ENCODE measurements around the gene SPANXN2.

Gene SPANXN2

DNA sequence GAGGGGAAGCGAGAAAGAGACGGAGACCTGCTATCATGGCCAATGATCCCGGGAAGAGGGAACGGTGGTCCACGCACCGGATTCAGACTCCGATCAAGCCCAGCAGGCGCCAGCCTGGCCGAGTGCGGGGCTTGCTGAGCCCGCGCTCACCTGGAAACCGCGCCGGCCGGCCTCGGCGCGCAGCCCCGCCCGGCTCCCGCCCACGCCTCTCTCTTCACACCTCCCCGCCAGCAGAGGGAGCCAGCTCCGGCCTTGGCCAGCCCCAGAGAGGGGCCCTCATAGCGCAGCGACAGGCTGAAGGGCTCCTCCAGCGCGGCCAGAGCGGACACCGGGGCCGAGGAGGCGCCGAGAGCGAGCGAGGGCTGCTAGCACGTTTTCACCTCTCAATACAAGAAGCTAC is 36.8 kb upstream of the SPANXN2 start:
- no peaks in the 10 kb centered on the region for H3K9me2 ChIP-seq (replicated peaks; ENCODE audit: control insufficient read depth, low read length)
- no peaks in the 10 kb centered on the region for H3K9me3 ChIP-seq (ENCODE audit: control insufficient read depth, insufficient read depth, low read length)
- no peak overlapping the region for H3K4me2 ChIP-seq (ENCODE audit: low read length)
- H3K27me3 ChIP-seq (ENCODE audit: control insufficient read depth, low read length), result no peaks in the 10 kb centered on the region
- no peaks in the 10 kb centered on the region for H3K36me3 ChIP-seq (ENCODE audit: control insufficient read depth, low read length)
- H3K4me1 ChIP-seq (ENCODE audit: control insufficient read depth, low read length), result no peaks in the 10 kb centered on the region
- TF ChIP-seq EZH2phosphoT487 (IDR thresholded peaks at IDR 0.05; ENCODE audit: borderline replicate concordance, low read length) (no peak), CTCF (IDR thresholded peaks at IDR 0.05; ENCODE audit: low read depth, low read length, poor library complexity, severe bottlenecking) (no peak)
- no peak overlapping the region for H3K4me3 ChIP-seq (ENCODE audit: low read length)
- H3K79me2 ChIP-seq (ENCODE audit: control insufficient read depth, low read length), result no peaks in the 10 kb centered on the region
- H3F3A ChIP-seq (ENCODE audit: control insufficient read depth, insufficient read depth), result no peaks in the 10 kb centered on the region
- H3K27ac ChIP-seq (ENCODE audit: low read depth, low read length), result no peak overlapping the region
- H4K20me1 ChIP-seq (ENCODE audit: control insufficient read depth, insufficient read depth, low read depth, low read length), result no peaks in the 10 kb centered on the region

DNA sequence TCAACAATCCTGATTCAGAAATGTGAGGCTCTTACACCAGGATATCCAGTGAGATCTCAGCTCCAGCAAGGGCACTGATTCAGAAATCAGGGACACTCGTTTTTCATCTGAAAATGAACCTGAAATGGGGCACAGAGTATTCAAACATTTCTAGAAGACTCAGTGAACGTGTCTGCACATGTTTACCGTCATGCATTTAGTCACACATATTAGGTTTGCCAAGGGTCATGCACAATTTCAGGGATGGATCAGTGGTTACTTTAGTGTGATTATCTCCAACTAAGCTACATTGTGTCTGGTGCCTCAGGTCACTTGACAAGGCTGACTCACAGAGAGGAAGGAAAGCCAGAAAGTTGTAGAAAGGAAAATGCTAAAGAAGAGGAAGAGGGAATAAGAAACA is 33.6 kb upstream of the SPANXN2 start:
- Histone ChIP-seq H3F3A (ENCODE audit: control insufficient read depth, insufficient read depth) (no peaks in the 10 kb centered on the region), H3K4me1 (ENCODE audit: control insufficient read depth, low read length) (no peaks in the 10 kb centered on the region), H4K20me1 (ENCODE audit: control insufficient read depth, insufficient read depth, low read depth, low read length) (no peaks in the 10 kb centered on the region), H3K9me3 (ENCODE audit: control insufficient read depth, insufficient read depth, low read length) (no peaks in the 10 kb centered on the region), H3K4me2 (ENCODE audit: low read length) (no peak overlapping the region), H3K27me3 (ENCODE audit: control insufficient read depth, low read length) (no peaks in the 10 kb centered on the region), H3K9me2 (replicated peaks; ENCODE audit: control insufficient read depth, low read length) (no peaks in the 10 kb centered on the region), H3K79me2 (ENCODE audit: control insufficient read depth, low read length) (no peaks in the 10 kb centered on the region), H3K27ac (ENCODE audit: low read depth, low read length) (no peak overlapping the region), H3K4me3 (ENCODE audit: low read length) (no peak overlapping the region), H3K36me3 (ENCODE audit: control insufficient read depth, low read length) (no peaks in the 10 kb centered on the region)
- TF ChIP-seq CTCF (IDR thresholded peaks at IDR 0.05; ENCODE audit: low read depth, low read length, poor library complexity, severe bottlenecking) (no peak), EZH2phosphoT487 (IDR thresholded peaks at IDR 0.05; ENCODE audit: borderline replicate concordance, low read length) (no peak)

GRCh38 chrX:143733866-143734265 is 13.3 kb upstream of the SPANXN2 start:
- H3K9me3 ChIP-seq (ENCODE audit: control insufficient read depth, insufficient read depth, low read length), result no peaks in the 10 kb centered on the region
- H3K9me2 ChIP-seq (replicated peaks; ENCODE audit: control insufficient read depth, low read length), result no peaks in the 10 kb centered on the region
- no peak overlapping the region for H3K4me3 ChIP-seq (ENCODE audit: low read length)
- H3K27me3 ChIP-seq (ENCODE audit: control insufficient read depth, low read length), result no peaks in the 10 kb centered on the region
- no peak for TF ChIP-seq EZH2phosphoT487 (IDR thresholded peaks at IDR 0.05; ENCODE audit: borderline replicate concordance, low read length)
- H3K4me2 ChIP-seq (ENCODE audit: low read length), result no peak overlapping the region
- H3K27ac ChIP-seq (ENCODE audit: low read depth, low read length), result no peak overlapping the region
- no peaks in the 10 kb centered on the region for H3K79me2 ChIP-seq (ENCODE audit: control insufficient read depth, low read length)
- H3F3A ChIP-seq (ENCODE audit: control insufficient read depth, insufficient read depth), result no peaks in the 10 kb centered on the region
- no peaks in the 10 kb centered on the region for H4K20me1 ChIP-seq (ENCODE audit: control insufficient read depth, insufficient read depth, low read depth, low read length)
- no peaks in the 10 kb centered on the region for H3K36me3 ChIP-seq (ENCODE audit: control insufficient read depth, low read length)
- H3K4me1 ChIP-seq (ENCODE audit: control insufficient read depth, low read length), result no peaks in the 10 kb centered on the region

GRCh38 chrX:143726296-143726695 is 5.7 kb upstream of the SPANXN2 start:
- Histone ChIP-seq H3K79me2 (ENCODE audit: control insufficient read depth, low read length) (no peaks in the 10 kb centered on the region), H4K20me1 (ENCODE audit: control insufficient read depth, insufficient read depth, low read depth, low read length) (no peaks in the 10 kb centered on the region), H3K4me3 (ENCODE audit: low read length) (no peak overlapping the region), H3K9me2 (replicated peaks; ENCODE audit: control insufficient read depth, low read length) (no peaks in the 10 kb centered on the region), H3K27ac (ENCODE audit: low read depth, low read length) (no peak overlapping the region), H3K27me3 (ENCODE audit: control insufficient read depth, low read length) (no peaks in the 10 kb centered on the region), H3K4me2 (ENCODE audit: low read length) (no peak overlapping the region), H3F3A (ENCODE audit: control insufficient read depth, insufficient read depth) (no peaks in the 10 kb centered on the region), H3K4me1 (ENCODE audit: control insufficient read depth, low read length) (no peaks in the 10 kb centered on the region), H3K36me3 (ENCODE audit: control insufficient read depth, low read length) (no peaks in the 10 kb centered on the region), H3K9me3 (ENCODE audit: control insufficient read depth, insufficient read depth, low read length) (no peaks in the 10 kb centered on the region)
- no peak for TF ChIP-seq CTCF (IDR thresholded peaks at IDR 0.05; ENCODE audit: low read depth, low read length, poor library complexity, severe bottlenecking)
- no peak for TF ChIP-seq EZH2phosphoT487 (IDR thresholded peaks at IDR 0.05; ENCODE audit: borderline replicate concordance, low read length)

Data from DOHH2 (cell line).